ENCODE data around the gene C20orf141.
A peak's percentile ranks its signal among the peaks of the same experiment; 100 is the strongest.
"Not testable (repeated sequence)": the region's sequence is repeated elsewhere in the genome, so short reads cannot be mapped to it uniquely, and the experiment has no call there.

The C20orf141 gene, protein sequence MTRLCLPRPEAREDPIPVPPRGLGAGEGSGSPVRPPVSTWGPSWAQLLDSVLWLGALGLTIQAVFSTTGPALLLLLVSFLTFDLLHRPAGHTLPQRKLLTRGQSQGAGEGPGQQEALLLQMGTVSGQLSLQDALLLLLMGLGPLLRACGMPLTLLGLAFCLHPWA

DNA sequence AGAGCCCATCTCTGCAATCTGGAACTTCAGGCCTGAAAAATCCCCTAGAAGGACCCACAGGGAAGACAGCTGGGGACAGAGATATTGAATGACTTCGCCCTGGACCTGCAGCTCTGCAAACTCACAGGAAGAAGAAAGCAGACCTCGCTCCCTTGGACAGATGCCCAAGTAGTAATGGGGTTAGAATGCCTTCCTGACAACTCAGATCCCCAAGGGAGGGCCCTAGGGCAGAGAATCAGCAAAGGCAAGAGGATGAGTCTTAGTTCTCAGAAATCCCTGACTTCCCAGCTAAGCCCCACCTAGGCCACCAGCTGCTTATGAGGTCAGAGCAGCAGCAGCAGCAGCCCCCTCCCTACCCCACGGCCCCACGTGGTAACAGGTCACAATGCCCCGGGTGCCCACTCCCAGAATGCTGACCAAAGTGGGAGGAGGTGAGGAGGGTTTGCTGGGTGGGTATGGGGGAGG, at the start of gene C20orf141:
C20orf141 (plus strand) TSS at position 401 of the 465 bp plus-strand sequence. CDS start 198 bp downstream, outside the sequence.
- H3K27me3 Mint-ChIP-seq = peaks cover 85% of the 10 kb centered on the region
- H3K9me3 Mint-ChIP-seq = peaks cover 5% of the 10 kb centered on the region
- peak within 1 kb of the TSS; percentile 64 for H3K27ac Mint-ChIP-seq
- H3K4me1 Mint-ChIP-seq = no peaks in the 10 kb centered on the region
- CTCF ChIA-PET = no interaction called here
- no peaks in the 10 kb centered on the region for H3K36me3 Mint-ChIP-seq
- no peak for DNase-seq
- no peak within 1 kb of the TSS for H3K4me3 Mint-ChIP-seq

DNA sequence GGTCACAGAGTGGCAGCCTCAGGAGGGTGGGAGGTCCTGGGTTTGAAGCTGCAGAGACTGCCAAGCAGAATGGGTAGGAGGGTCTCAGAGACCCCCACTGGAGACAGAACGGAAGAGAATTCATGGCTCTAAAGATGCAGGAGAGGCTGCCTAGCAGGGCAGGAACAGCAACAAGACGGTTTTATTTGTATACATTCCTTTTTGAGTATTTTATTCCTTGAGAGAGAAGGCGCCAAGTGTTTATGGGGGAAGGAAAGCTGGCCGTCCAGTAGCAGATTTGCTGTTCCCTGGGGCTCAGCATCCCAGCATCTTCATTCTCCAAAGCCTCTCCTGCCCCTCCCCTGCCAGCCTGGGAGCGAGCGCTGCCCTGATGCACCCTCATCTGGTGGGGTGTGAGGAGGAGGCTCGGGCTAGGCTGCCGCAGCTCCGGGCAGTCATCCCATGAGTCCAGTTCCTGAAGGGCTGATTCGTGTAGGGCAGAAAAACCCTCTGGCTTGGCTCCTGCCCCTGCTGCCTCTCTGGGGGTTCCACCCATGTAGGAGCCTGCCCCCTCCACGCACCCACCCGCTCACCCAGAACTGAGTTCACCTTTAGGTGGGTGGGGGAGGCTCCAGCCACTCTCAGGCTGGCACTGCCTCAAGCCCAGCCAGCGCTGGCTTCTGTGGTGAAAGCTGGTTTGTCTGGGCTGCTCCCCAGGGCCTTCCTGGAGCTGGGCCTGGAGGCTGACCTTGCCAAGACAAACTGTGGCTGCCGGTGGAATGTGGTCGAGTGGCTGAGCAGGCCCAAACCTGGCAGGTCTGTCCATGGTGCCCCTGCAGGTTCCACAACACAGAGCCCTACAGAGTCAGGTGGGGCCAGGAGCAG, 46.8 kb upstream of the C20orf141 start:
- H3K36me3 Mint-ChIP-seq = no peaks in the 10 kb centered on the region
- no peak overlapping the region for H3K27ac Mint-ChIP-seq
- DNase-seq = no peak
- H3K4me1 Mint-ChIP-seq = peaks cover 4% of the 10 kb centered on the region
- H3K27me3 Mint-ChIP-seq = peaks cover 63% of the 10 kb centered on the region
- no peaks in the 10 kb centered on the region for H3K9me3 Mint-ChIP-seq
- CTCF ChIA-PET = interaction anchor here (0.6 to 1.5 kb wide), 3 partner anchors 11 to 83 kb away, joined by 3 read pairs; no protein-coding TSS in a partner anchor
- H3K4me3 Mint-ChIP-seq = no peak overlapping the region

DNA sequence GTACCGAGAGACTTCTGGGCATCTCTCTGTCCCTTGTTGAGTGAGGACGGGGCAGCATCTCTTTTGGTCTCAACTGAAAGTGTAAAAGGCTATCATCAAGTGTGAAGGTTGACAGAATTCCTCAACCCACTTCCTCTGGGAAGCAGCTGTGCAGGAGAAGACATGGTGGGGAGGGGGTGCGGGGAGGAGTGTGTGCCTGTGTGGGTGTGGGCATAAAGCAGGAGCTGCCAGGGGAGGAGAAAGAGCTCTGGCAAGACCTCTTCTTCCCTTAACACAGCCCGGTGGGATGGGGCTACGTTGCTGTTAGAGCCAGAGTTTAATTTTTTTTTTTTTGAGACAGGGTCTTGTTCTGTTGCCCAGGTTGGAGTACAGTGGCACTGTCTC, 46.2 kb upstream of the C20orf141 start:
- CTCF ChIA-PET = interaction anchor here (1.5 kb wide), 1 partner anchor 16 kb away, joined by 3 read pairs; no protein-coding TSS in a partner anchor
- Mint-ChIP-seq H3K9me3 (no peaks in the 10 kb centered on the region), H3K27me3 (peaks cover 64% of the 10 kb centered on the region), H3K27ac (no peak overlapping the region), H3K36me3 (no peaks in the 10 kb centered on the region), H3K4me1 (peaks cover 4% of the 10 kb centered on the region), H3K4me3 (no peak overlapping the region)
- no peak for DNase-seq

- H3K4me1 Mint-ChIP-seq, H3K36me3 Mint-ChIP-seq, H3K4me3 Mint-ChIP-seq, CTCF ChIA-PET, DNase-seq, H3K27ac Mint-ChIP-seq, H3K9me3 Mint-ChIP-seq: not testable (repeated sequence)
- H3K27me3 Mint-ChIP-seq = peaks cover 59% of the 10 kb centered on the region
These were observed 44.7 kb upstream of the C20orf141 start for GRCh38 chr20:2770091-2770490.

- H3K36me3 Mint-ChIP-seq = no peaks in the 10 kb centered on the region
- H3K27me3 Mint-ChIP-seq = peaks cover 62% of the 10 kb centered on the region
- peaks cover 4% of the 10 kb centered on the region for H3K4me1 Mint-ChIP-seq
- no peak overlapping the region for H3K27ac Mint-ChIP-seq
- no peak overlapping the region for H3K4me3 Mint-ChIP-seq
- CTCF ChIA-PET = no interaction called here
- no peak for DNase-seq
- no peaks in the 10 kb centered on the region for H3K9me3 Mint-ChIP-seq
These were observed 43.1 kb upstream of the C20orf141 start for GRCh38 chr20:2771631-2772080.

DNA sequence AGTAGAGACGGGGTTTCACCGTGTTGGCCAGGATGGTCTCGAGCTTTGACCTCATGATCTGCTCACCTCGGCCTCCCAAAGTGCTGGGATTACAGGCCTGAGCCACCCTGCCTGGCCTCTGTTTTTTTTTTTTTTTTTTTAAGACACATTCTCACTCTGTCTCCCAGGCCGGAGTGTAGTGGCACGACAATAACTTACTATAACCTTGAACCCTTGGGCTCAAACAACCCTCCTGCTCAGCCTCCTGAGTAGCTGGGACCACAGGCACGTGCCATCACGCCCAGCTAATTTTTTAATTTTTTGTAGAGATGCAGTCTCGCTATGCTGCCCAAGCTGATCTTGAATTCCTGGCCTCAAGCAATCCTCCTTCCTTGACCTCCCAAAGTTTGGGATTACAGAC, 41.0 kb upstream of the C20orf141 start:
- Mint-ChIP-seq H3K4me1 (peaks cover 4% of the 10 kb centered on the region), H3K27ac (no peak overlapping the region)
- CTCF ChIA-PET = interaction anchor here (0.7 kb wide), 1 partner anchor 484 kb away, joined by 3 read pairs; no protein-coding TSS in a partner anchor

DNA sequence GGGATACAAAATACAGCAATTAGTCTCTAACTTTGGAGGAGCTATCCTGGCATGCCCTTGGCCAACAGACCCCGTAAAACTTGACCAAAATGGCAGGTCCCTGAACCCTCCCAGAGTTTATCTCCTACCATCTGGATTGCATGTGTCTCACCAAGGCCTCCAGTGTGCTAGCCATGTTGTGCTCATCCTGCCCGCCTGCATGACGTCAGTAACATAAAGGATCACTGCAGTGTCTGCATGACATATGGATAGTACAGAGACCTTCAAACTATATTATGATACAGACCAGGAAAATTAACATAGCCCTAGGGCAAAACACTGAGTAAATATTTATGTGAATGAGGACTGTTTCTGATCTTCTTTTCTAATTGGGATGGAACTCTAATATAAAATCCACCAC, 39.6 kb upstream of the C20orf141 start:
- peaks cover 30% of the 10 kb centered on the region for H3K27me3 Mint-ChIP-seq
- H3K4me3 Mint-ChIP-seq = no peak overlapping the region
- H3K9me3 Mint-ChIP-seq = no peaks in the 10 kb centered on the region
- H3K36me3 Mint-ChIP-seq = no peaks in the 10 kb centered on the region
- no peak overlapping the region for H3K27ac Mint-ChIP-seq
- CTCF ChIA-PET = no interaction called here
- H3K4me1 Mint-ChIP-seq = peaks cover 4% of the 10 kb centered on the region
- no peak for DNase-seq

More for the DNA sequence above, 41.0 kb upstream of the C20orf141 start:
- H3K4me3 Mint-ChIP-seq = no peak overlapping the region
- DNase-seq = no peak
- no peaks in the 10 kb centered on the region for H3K36me3 Mint-ChIP-seq
- no peaks in the 10 kb centered on the region for H3K9me3 Mint-ChIP-seq
- H3K27me3 Mint-ChIP-seq = peaks cover 43% of the 10 kb centered on the region

GRCh38 chr20:2778602-2779321, 36.0 kb upstream of the C20orf141 start:
- H3K4me3 Mint-ChIP-seq = no peak overlapping the region
- DNase-seq = no peak
- CTCF ChIA-PET = interaction anchor here (0.7 kb wide), 1 partner anchor 11 kb away, joined by 3 read pairs; no protein-coding TSS in a partner anchor
- no peaks in the 10 kb centered on the region for H3K9me3 Mint-ChIP-seq
- H3K4me1 Mint-ChIP-seq = no peaks in the 10 kb centered on the region
- H3K27me3 Mint-ChIP-seq = peaks cover 20% of the 10 kb centered on the region
- H3K27ac Mint-ChIP-seq = no peak overlapping the region
- no peaks in the 10 kb centered on the region for H3K36me3 Mint-ChIP-seq

GRCh38 chr20:2780948-2781347, 33.8 kb upstream of the C20orf141 start:
- DNase-seq = no peak
- CTCF ChIA-PET = no interaction called here
- no peaks in the 10 kb centered on the region for H3K4me1 Mint-ChIP-seq
- H3K9me3 Mint-ChIP-seq = no peaks in the 10 kb centered on the region
- H3K36me3 Mint-ChIP-seq = no peaks in the 10 kb centered on the region
- no peak overlapping the region for H3K27ac Mint-ChIP-seq
- H3K27me3 Mint-ChIP-seq = peaks cover 16% of the 10 kb centered on the region
- no peak overlapping the region for H3K4me3 Mint-ChIP-seq

DNA sequence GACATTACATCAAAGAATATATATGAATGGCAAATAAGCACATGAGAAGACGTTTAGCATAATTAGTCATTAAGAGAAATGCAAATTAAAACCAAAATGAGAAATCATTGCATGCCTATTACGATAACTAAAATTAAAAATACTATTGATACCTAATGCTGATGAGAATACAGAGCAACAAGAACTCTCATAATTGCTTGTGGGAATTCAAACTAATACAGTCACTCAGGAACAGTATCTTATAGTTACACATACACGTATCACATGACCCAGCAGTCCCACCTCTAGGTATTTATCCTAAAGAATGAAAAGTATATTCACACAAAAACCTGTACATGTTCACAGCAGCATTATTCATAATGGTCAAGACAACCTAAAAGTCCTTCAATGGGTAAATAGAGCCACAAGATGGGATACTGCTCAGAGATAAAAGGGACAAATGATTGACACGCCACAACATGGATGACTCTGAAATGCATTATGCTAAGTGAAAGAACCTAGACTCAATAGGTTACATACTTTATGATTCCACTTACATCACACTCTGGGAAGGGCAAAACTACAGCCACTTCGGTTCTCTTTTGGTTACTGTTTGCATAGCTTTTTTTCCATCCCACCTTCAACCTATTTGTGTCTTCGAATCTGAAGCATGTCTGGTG, 30.8 kb upstream of the C20orf141 start:
- Mint-ChIP-seq H3K36me3 (no peaks in the 10 kb centered on the region), H3K27ac (no peak overlapping the region), H3K4me3 (no peak overlapping the region), H3K9me3 (no peaks in the 10 kb centered on the region), H3K4me1 (no peaks in the 10 kb centered on the region), H3K27me3 (peaks cover 18% of the 10 kb centered on the region)
- DNase-seq = no peak
- CTCF ChIA-PET = no interaction called here

GRCh38 chr20:2793471-2793870, 21.3 kb upstream of the C20orf141 start:
- Mint-ChIP-seq H3K27ac (no peak overlapping the region), H3K4me1 (no peaks in the 10 kb centered on the region), H3K27me3 (peaks cover 49% of the 10 kb centered on the region), H3K9me3 (no peaks in the 10 kb centered on the region), H3K36me3 (no peaks in the 10 kb centered on the region), H3K4me3 (no peak overlapping the region)
- CTCF ChIA-PET = interaction anchor here (1.5 kb wide), 1 partner anchor 41 kb away, joined by 3 read pairs; no protein-coding TSS in a partner anchor
- no peak for DNase-seq

- H3K27me3 Mint-ChIP-seq = peaks cover 57% of the 10 kb centered on the region
- no peak overlapping the region for H3K4me3 Mint-ChIP-seq
- H3K27ac Mint-ChIP-seq = no peak overlapping the region
- CTCF ChIA-PET = interaction anchor here (1.5 kb wide), 1 partner anchor 41 kb away, joined by 3 read pairs; no protein-coding TSS in a partner anchor
- DNase-seq = no peak
- H3K4me1 Mint-ChIP-seq = peaks cover 5% of the 10 kb centered on the region
- H3K36me3 Mint-ChIP-seq = no peaks in the 10 kb centered on the region
- no peaks in the 10 kb centered on the region for H3K9me3 Mint-ChIP-seq
These were observed 20.5 kb upstream of the C20orf141 start for GRCh38 chr20:2794202-2794748.

GRCh38 chr20:2794866-2795447, 19.8 kb upstream of the C20orf141 start:
- CTCF ChIA-PET = no interaction called here
- Mint-ChIP-seq H3K4me1 (peaks cover 12% of the 10 kb centered on the region), H3K36me3 (peaks cover 2% of the 10 kb centered on the region), H3K4me3 (no peak overlapping the region), H3K9me3 (no peaks in the 10 kb centered on the region), H3K27ac (no peak overlapping the region), H3K27me3 (peaks cover 61% of the 10 kb centered on the region)
- DNase-seq = no peak
